GM19395 (cell line): ENCODE measurements around the gene HCK.
A peak's percentile ranks its signal among the peaks of the same experiment; 100 is the strongest.

Experiments used
- ATAC-seq: cut with Tn5 transposase; IDR thresholded peaks from one replicate; pipeline ENCODE4 v1.9.1; 2021; ENCODE audit warnings: mild to moderate bottlenecking, moderate library complexity; ENCODE audit not compliant: unreplicated experiment

HCK gene

DNA sequence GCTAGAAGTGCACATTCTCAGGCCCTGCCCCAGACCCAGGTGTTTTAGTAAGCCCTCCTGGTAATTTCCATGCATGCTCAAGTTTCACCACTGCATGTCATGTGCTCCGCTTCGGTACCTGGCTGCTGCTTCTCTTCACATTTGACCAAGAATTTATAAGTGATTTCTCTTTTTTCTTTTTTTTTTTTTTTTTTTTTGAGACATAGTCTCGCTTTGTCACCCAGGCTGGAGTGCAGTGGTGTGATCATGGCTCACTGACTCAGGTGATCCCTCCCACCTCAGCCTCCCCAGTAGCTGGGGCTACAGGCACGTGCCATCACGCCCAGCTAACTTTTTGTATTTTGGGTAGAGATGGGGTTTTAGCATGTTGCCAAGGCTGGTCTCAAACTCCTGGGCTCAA lies 73.5 kb downstream of the HCK start:
- ATAC-seq = no peak

DNA sequence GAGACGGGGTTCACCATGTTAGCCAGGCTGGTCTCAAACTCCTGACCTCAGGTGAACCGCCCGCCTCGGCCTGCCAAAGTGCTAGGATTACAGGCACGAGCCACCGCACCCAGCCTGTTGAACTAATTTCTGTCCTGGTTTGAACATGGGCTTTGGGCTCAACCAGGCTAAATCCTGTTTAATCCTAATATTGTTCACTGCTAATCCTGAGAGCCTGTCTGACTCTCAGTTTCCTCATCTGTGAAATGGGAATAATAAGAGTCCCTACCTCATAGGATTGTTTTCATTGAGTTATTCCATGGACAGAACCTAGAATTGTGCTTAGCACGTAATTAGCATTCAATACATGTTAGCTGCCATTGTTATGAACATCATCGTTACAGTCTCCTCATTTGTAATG lies 74.9 kb downstream of the HCK start:
- no peak for ATAC-seq

DNA sequence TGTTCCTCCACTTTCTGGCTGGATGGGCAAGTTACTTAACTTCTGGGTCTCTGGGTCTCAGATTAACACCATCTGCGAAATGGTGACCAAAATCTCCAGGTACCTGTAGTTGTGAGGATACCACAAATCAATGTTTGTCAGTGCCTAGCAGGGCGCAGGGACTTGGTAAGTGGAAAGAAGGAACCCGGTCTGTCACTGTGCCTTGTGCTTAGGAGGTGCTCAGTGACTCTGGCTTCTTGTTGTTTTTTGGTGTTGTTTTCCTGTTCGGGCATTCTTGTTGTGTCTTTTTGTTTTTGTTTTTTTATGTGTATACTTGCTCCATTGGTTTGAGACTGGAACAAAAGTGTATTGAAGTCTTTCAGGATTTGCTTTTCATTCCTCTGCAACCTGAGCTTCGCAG lies 75.3 kb downstream of the HCK start:
- no peak for ATAC-seq

DNA sequence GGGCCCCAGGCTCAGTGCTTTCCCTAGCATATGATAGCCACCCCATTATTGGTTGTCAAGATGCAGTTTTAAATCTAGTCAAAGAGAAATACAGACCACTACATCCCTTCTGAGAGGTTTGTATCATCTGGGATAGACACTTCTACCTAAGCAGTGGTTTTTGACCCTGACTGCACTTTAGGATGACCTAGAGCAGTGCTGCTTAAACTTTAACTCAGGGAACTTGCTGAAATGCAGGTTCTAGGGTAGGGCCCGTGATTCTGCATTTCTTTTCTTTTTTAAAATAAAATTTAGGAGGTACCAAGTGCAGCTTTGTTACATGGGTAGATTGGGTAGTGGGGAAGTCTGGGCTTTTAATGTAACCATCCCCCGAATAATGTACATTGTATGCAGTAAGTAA lies 76.1 kb downstream of the HCK start:
- no peak for ATAC-seq

DNA sequence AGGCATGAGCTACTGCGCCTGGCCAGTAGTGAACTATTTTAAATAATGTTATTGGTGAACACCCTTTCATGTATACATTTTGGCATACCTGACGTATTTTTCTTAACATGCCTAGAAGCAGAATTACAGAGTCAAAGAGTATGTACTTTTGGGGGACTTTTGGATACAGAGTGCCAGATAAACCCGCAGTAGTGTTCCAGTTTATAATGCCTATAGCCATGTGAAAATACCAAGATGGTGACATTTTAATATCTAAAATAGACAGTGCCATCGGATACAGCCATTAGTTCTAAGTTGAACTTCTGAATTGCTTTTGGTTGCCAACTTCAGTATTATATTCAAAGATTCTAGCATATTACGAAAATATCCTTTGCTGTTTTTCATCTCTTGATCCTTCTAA lies 77.8 kb downstream of the HCK start:
- no peak for ATAC-seq

DNA sequence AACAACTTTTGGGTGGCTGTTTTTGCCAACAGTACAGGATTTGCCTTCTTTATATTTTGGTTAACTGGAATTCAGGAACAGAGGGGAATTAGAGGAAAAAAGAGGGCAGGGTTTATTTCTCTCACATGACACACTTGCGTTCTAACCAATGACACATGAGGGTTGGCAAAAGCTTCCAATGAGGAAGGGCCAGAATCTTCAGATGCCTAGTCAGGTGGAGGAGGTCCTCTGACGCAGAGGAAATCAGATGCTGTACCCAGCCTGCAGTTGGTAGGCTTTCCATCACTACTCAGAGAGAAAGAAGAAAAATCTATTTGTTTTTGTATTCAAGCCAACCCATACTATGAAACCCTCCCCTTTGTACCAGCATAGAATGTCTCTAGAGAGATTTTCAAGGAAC lies 78.3 kb downstream of the HCK start:
- no peak for ATAC-seq

DNA sequence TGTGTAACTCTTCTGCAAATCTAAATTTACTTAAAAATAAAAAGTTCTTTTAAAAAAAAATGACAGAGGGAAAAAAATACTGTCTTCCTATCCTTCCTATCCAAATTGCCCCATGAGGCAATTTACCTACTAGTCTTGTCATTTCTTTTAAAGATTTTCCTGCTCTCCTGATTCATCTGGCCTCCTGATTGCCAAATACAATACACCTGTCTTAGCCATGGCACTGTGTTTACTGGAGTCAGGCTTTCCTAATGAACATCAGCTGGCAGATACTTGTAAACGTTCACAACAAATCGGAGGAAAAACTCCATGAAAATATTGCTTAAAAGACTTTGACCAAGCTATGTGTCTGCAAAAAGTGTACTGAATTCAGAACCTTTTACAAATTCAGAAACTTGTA lies 78.9 kb downstream of the HCK start:
- ATAC-seq = no peak

DNA sequence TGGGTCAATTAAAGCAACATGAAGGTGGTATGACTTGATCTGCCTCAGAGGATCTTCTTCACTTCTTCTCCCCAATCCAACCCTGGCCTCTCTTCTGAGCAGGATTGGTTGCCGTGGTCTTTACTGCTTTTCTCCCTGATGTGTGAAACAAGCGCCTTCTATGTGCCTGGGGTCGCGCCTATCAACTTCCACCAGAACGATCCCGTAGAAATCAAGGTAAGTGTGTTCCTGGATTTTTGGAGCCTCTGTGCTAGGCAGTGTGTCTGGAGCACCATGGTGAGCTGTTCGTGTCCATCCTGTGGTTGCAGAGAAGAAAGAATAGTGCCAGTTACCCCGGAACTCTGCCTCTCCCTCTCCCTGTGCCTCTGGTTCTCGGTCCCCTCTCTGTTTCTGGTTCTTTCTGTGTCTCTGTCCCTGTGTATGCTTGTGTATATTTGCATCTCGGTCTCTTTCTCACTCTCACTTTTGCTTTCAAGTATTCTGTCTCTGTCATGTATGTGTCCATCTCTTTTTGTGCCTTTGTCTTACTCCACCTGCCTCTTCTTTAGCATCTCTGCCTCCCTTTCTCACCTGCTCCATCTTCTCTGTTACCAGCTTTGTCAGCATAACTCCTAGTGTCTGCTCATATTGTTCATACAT lies 81.0 kb downstream of the HCK start:
- ATAC-seq = peak; percentile 98

DNA sequence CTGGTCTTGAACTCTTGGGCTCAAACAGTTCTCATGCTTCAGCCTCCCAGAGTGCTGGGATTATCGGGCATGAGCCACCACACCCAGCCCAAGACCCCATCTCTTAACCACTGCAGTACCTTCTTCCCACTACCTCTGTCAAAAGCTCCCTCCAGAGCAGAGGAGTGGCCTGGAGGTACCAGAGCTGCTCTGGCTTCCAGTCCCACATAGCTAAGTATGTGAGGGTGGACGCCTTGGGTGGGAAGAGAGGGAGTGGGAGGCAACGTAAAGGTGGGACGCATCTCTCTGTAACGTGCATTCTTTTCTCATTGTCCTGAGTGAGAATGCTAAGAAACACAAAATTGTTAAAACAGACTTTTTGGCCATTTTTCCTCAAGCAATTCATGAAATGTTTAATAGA lies 82.0 kb downstream of the HCK start:
- no peak for ATAC-seq

DNA sequence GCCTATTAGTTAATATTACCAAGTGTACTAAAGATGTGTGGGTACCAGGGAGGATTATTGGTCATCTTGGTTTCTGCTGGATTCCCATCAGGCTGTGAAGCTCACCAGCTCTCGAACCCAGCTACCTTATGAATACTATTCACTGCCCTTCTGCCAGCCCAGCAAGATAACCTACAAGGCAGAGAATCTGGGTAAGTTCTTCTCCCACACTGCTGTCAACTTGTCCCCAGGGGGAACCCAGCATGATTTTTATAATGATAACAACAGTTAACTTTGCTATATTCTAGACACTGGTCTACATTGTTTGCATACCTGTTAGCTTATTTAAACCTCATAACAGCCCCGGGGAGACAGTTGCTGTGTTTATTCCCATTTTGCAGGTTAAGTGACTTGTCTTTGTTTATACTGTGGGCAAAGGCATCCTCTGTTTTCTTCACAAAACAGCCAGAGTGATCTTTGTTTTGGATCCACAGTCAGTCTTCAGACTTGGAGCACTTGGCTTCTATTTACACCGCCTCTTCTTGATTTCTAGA lies 84.0 kb downstream of the HCK start:
- no peak for ATAC-seq

DNA sequence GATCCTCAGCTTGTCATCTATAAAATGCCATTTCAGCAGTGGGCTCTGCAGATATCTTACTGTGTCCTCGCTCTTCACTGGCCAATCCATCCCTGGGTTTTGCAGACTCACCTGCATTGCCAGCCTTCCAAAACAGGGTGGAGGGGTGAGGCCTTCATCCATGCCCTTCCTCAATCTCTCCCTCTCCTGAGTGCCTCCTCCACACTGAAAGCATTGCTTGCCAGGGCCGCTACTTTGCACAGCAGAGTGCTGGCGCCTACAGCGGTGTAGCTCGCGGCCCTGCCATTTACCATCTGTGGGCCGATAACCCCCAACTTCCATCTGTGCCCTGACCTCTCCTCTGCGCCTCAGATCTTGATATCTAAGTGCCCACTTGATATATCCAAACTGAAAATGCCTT lies 86.9 kb downstream of the HCK start:
- no peak for ATAC-seq

DNA sequence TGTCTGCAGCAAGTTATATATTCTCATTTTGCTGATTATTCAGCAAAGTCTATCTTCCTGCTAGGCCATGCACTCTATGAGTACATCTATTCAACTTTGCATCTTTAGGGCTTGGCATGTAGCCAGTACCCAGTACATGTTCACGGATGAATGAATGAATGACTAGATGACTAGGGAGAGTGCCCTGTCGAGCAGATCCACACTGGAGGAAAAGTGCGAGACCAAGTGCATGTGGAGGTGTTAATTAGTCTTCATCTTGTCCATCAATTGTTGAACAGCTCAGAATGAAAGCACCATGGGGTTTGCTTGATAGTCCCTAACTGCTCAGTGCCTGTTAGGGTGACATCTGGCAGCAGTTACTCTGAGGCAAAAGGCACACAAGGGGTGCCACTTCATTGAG lies 87.9 kb downstream of the HCK start:
- no peak for ATAC-seq

DNA sequence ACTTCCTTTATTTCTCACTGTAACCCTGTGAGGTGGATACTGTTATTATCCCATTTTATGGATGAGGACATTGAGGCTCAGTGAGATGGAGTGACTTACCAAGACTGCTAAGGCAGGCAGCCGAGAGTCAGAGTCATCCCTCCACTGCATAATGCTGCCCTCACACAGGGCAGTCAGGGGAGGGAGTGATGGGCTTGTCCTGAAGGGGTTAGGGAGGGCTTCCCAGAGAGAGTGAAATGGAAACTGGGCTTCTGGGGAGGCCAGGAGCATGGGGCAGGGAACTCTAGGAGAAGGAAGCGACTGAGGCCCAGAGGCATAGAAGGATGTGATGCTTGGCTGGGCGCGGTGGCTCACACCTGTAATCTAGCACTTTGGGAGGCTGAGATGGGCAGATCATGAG lies 88.6 kb downstream of the HCK start:
- no peak for ATAC-seq

DNA sequence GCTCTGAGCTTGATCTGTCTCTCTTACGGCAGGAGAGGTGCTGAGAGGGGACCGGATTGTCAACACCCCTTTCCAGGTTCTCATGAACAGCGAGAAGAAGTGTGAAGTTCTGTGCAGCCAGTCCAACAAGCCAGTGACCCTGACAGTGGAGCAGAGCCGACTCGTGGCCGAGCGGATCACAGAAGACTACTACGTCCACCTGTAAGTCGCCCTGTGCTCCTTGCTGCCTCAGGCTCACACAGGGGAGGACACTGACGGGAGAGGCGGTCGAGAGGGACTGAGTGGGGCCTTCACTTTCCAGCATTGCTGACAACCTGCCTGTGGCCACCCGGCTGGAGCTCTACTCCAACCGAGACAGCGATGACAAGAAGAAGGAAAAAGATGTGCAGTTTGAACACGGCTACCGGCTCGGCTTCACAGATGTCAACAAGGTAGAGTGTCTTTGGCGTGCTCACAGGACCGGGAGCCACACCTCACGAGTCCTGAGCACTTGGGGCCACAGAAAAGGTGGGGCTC lies 89.5 kb downstream of the HCK start:
- ATAC-seq = no peak

DNA sequence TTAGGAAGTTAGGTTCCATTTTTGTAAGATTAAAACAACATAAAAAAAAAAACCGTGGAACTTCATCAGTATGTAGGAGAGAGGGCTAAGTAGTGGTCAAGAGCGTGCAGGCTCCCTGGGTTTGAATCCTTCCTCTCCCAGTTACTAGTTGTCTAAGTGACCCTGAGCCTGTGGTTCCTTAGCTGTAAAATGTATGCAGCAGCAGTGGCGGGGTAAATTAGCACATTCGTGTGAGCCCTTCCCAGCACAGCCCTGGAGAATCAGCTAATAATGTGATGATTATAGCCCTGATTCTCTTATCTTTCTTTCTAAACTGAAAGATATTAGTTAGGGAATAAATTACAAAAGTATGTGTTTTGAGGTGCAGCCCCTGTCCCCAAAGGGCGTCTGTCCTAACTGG lies 90.0 kb downstream of the HCK start:
- no peak for ATAC-seq

DNA sequence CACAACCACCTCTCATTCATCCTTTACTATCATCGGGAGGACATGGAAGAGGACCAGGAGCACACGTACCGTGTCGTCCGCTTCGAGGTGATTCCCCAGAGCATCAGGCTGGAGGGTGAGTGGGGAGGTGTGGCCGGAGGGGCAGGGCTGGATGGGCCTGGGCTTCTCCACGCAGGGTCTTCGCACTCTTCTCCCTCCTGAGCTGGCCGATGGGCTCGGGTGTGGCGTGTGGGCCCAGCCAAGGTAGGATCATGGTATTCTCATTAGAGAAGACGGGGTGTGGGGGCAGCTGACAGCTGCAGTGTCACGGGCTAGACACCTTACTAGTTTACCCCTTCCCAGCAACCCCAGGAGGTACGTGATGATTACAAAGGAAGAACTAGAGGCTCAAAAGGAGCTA lies 90.9 kb downstream of the HCK start:
- no peak for ATAC-seq

DNA sequence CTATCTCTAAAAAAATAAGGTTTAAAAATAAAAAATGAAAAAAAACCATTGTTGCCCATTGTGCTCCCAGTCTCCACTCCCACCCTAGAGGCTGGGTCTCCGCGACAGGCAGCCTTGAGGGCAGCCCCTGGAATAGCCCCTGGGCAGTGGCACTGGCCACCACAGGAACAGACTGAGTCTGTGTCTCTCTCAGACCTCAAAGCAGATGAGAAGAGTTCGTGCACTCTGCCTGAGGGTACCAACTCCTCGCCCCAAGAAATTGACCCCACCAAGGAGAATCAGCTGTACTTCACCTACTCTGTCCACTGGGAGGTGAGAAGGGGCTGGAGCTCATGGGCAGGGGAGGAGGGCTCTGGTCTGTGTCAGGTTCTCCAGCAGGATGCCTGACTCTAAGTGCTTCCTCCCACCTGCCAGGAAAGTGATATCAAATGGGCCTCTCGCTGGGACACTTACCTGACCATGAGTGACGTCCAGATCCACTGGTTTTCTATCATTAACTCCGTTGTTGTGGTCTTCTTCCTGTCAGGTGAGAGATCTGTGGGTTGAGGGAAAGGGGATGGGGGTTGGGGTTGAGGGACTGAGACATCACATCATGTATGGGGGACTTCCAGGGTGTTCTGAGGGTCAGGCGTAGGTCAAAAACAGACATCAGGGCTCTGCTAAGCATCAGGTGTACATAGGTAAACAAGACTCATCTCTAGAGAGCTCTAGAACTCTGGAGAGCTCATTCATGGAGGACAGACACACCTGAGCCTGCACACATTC lies 93.0 kb downstream of the HCK start:
- ATAC-seq = no peak

DNA sequence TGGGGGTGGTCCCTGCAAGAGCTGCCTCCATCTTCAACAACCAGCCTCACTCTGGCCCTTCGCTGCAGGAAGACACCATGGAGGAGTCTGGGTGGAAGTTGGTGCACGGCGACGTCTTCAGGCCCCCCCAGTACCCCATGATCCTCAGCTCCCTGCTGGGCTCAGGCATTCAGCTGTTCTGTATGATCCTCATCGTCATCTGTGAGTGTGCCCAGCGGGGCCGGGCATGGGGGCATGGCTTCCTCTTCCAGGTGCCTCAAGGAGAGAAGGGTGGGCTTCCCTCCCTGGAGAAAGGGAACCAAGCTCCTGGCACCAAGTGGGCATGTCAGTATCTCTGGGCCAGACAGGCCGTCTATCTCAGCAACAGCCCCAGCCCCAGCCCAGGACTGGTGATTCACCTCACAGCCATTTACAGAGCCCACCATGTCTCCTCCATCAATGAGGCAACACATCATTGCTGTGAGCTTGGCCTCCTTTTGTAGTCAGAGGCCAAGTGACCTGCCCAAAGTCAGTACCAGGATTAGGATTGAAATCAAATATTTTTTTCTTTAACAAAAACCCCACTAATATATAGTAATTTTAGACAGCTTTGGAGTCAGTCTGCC lies 97.6 kb downstream of the HCK start:
- no peak for ATAC-seq

DNA sequence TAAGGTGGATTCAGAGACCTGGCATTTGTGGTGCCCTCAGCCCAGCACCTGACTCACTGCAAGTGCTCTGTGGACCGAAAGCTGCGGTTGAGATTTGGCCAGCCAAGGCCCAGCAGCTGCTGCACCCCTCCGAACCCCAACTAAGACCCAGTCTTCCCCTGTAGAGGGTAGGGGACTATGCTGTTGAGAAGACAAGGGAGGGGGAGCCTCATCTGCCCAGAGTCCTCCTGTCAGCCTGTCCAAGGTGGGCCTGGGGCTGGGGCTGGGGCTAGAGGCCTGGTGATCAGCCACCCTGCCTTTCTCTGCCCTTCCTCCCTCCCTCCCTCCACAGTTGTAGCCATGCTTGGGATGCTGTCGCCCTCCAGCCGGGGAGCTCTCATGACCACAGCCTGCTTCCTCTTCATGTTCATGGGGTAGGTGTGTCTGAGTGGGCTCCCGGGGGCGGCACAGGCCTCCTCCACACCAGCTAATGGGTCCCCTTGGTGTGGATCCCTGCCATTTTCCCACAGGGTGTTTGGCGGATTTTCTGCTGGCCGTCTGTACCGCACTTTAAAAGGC lies 98.3 kb downstream of the HCK start:
- no peak for ATAC-seq
